HG02938 (cell line): ENCODE measurements around the gene GBX1.

Experiments
- ATAC-seq: cut with Tn5 transposase; IDR thresholded peaks from one replicate; pipeline ENCODE4 v1.9.1; 2021; ENCODE audit warnings: mild to moderate bottlenecking, moderate library complexity; ENCODE audit not compliant: unreplicated experiment

The GBX1 gene

DNA sequence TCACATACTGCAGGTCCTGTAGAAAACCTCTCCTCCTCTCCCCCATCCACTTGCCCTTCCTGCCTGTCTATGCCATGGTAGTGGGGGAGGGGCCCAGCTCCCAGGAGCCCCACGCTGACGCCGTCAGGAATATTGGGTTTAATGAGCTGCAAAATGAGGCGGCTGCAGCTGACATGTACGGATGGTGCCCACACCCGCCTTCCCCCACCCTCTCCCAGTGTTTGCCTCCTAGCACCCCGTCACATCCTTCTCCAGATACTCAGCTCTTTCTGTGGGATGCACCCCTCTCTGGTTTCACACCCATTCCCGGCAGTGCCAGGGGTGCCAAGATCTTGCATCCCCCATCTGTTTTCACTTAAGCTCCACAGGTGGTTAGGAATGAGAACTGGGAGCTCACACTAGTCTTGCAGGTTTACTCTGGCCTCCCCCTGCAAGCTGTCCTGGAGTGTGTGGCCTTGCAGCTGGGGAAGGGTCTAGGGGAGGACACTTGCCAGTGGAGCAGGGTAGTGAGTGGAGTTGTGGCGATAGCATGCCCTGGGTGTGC is 26.1 kb downstream of the GBX1 start:
- ATAC-seq = no peak

DNA sequence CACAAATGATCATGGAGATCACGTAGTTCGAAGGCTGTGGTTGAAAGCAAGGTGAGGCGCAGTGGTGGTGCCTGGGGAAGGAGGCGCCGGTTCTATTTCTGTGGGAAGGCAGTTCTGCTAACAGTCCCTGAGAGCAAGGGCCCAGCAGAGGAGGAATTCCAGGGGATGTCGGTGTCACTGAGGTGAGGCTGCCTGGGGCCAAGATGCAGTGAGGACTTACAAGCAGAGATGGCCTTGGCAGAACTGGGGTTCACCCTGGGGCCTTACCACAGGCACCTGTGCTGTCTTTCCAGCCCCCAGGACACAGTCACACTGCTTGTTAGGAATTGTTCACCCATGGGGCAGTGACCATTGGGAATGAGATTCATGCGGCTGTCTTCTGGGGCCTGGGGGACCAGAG is 26.7 kb downstream of the GBX1 start:
- no peak for ATAC-seq

DNA sequence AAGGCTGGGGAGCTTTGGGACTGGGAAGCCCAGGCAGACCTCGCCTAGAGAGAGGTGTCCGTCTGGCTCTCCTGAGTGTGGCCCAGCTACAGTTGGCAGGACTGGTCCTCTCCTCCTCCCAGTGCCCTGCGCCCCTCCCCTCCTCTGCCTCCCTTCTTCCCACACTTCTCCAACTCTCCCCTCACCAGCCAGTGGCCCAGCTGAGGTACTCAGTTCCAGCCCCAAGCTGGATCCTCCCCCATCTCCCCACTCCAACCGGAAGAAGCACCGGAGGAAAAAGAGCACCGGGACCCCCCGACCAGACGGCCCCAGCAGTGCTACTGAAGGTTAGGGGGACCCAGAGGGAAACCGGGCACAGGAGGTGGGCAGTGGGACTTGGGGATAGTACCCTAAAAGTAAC is 27.7 kb downstream of the GBX1 start:
- ATAC-seq = no peak

DNA sequence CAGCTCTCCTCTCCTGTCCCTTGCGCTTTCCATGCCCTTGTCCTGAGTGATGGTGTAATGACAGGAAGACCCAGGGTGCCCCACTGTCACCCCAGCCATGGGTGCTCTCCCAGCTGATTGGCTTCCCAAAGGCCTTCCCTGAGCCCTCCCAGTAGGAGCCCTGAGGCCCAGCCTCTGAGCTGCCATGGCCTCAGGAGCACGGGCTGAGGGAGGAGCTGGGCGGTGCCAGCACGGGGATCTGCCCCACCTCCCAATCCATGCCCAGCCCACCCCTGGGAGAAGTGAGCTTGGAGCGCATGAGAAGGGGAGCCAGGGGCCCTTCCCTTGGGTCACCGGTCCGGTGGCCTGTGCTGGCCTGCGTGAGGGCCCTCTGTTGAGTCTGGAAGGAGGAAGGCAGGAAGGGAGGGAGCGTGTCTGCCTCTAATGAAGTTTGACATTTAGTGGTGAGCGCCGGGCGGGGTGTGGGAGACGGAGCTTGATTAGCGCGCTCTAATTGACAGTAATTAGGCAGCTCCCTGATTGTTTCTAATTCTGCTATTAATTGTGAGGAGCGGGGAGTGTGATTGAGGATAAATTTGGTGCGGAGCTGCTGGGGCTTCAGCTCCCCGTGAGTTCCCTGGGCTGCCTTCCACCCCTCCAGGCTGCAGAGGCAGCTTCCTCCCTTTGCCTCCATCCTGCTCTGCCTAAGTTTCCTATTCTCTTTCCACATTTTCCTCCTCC is 28.3 kb downstream of the GBX1 start:
- ATAC-seq = no peak

DNA sequence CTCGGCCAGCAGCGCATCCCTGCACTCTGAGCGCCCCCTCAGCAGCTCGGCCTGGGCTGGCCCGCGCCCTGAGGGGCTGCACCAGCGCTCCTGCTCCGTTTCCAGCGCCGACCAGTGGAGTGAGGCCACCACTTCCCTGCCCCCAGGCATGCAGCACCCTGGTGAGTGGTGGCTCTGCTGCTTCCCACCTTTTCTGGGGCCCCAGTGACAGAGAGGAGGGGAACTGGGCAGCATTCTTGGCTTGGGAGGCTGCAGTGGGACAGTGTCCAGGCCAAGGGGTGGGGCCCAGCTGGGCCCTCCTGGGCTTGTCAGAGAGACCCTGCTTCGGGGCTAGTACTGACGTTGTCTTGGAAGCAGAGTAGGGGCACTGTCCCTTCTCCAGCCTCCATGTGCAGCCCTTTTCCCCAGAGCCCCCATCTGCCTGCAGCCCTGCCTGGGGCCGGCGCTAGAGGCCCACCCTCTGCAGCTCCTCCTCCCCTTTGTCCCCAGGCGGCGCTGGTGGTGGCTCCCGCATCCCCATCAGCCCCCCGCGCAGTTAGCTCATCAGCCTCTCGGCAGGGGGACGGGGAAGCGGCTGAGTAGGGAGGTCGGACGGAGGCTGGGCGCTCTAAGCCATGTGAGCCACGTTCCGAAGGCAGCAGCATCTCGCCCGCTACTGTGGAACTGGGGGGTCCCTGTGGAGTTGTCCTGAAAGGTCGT is 29.2 kb downstream of the GBX1 start:
- ATAC-seq = no peak

DNA sequence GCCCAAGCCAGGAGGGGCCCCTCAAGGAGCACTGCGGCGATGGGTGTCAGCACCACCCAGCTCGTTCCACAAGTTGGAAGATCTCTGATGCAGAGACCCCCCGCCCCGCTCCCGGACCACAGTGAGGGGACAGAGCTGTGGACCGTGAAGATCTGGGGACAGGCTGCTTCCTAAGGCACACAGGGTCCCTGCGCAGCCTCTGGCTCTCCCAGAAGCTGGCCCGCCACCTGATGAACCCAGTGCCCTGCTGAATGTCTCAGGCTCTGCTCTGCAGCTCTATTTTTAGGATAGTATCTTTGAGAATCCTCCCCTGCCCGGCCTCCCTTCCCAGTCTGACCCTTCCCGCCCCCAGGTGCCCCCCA is 29.7 kb downstream of the GBX1 start:
- no peak for ATAC-seq

DNA sequence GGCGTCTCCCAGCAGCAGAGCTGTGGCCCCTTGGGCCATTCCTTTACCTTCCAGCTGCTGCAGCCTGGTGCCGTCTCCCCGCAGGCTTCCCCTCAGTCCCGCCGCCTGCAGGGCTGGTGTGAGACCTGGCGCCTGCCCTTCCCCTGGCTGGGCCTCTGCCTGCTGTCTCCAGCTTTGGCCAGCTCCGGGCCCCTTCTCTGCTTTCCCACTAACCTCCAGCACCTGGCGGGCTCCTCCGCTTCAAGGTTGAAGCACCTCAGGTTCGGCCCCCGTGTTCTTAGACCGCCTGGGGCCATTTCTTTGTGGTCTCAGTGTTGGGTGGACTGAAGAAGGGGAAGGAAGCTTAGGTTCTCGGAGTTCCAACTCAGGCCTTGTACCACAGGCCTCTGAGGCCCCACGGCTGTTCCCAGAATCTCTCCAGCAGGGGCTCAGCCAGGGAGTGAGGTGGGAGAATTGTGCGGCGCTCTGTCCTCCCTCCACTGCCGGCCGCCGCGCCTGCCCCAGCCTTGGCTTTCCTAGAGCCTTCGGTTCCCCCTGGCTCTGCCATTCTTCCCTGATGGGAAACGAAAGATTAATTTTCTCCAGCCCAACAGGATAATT is 30.3 kb downstream of the GBX1 start:
- ATAC-seq = no peak

DNA sequence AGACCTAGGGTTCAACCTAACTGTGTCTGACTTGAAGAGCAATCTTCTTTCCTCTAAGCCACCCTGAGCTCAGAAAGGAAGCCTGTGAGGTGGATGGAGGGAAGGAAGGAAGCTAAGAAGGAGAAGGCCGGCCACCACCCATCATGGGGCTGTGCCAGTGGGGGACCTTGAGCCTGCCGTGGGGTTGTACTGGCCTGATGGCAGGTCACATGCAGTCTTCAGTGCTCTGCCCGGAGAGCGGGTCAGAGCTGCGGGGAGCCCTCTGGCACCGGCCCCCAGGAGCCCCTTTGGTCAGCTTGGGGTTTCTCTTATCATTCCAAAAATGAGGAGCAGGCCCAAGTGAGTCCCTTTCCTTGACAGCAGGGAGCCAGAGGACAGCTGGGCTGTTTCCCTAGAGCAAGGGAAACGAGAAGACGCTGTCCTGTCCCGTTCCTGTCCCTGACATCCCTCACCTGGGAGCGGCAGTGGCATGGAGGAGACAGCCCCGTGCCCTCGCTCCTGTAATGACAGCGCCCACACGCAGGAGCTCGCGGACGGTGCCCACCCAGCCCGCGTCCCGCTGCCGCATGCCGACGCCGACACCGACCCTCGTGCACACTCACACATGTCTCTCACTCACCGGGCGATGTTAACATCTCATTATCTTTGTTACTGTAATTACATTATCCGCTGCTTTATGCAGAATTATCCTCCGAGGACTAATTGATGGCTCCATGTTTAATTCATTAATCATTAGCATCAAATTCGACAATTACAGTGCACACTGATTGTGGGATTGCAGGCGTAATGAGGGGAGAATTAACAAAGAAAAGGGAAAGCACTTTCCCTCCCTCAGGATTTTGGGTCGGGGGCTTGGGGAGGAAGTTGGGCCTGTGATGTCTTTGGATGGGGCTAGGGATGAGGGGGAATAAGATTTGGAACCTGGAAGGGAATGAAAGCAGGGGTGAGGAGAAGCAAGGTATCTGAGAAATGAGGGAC is 31.3 kb downstream of the GBX1 start:
- no peak for ATAC-seq

DNA sequence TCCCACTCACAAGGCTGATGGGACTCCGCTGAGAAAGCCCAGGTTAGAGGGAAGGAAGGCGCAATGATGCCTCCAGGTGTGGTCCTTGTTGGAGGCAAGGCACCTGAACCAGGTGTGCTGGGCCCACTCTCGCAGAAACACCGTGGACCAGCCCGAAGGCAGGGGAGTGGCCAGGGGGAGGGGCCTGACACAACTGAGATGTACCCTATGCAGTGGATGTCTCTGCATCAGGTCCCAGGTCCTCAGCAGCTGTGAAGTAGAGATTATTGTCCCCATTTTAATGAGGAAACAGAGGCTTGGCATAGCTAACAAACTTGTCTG is 32.0 kb downstream of the GBX1 start:
- ATAC-seq = no peak

DNA sequence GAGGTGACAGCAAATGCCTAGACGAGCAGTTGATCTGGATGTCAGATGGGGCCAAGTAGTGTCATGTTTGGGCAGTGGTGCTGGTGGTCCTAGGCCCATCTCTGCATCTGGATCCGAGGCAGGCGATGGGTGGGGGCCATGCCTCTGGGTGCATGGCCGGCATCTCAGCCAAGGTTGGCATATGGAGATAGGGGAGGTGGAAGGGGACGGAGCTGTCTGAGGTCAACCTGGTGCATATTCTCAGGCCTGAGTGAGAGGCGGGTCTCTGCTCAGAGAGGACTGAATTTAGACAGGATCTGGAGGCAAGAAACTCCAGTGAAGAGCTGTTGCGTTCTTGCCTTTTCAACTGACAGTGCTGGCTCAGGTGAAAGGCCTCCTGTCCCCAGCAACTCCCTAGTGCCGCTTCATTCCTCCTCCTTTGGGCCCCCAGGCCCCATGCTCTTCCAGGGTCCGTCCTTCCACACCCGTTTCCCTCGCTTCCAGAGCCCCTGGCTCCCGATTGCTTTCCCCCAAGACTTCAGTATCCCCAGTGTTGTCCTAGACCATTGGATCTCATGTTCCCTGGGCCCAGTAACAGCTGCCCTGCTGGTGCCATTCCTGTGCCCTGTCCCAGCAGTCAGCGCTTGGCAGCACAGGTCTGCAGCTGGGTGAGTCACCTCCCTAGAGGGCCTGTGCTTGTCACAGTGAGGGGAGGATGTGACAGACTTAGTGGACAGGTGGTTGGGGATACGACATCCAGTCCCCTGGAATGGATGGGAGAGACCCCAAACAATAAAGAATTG is 32.6 kb downstream of the GBX1 start:
- ATAC-seq = no peak

DNA sequence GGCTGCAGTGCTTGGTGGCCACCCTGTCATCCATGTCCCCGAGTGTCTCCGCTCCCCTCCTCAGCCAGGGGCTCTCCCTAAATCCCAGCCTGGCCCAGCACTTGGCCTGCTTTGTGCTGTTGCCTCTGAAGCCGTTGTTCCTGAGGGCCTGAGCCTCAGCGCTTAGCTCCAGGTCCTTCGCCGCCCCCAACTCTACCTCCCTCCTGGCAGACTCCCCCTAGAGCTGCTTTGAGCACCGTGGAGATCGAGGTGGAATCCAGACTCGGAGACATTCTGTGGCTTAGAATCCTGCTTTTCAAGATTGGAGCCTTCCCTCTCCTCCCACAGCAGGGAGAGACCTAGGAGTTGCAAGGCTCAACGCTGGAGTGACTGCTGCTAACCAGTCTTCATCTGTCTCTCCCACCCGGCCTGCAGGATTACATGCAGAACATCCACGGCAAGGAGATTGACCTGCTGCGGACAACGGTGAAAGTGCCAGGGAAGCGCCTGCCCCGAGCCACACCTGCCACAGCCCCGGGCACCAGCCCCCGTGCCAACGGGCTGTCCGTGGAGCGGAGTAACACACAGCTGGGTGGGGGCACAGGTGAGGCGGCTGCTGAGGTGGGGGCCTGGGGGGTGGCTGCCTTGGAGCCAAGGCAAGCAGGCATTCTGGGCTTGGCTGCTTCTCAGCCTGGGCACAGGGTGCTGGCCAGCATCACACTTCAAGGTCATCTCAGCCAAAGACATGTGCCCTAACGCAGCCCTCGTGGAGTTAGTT is 33.3 kb downstream of the GBX1 start:
- no peak for ATAC-seq

DNA sequence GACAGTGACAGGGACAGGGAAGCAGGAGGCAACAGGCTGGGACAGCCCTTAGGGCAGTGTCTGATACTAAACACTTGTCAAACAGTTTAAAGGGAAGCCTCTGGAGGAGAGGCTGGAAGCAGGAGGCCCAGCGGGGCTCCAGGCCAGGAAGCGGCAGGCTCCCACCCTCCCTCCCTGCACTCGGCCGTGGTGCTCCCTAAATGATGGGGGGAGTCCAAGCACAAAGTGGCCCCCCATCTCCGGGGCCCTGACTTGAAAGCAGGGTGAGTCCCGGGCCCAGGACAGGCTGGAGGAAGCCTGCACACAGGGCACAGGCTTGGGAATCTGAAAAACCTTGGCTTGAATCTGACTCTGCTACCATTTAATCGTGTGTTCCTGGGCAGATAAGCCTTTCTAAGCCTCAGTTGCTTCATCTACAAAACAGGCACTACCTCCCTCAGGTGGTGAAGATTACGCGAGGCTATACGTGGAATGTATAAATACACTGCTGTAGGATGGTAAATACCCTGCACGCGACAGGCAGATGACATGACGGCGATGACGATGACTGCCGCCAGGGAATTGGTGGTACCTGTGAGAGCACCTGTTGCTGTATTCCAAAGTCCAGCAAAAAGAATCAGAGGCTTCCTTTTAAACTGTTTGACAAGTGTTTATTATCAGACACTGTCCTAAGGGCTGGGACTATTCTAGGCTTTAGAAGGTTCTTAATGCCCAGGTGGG is 34.1 kb downstream of the GBX1 start:
- ATAC-seq = no peak

DNA sequence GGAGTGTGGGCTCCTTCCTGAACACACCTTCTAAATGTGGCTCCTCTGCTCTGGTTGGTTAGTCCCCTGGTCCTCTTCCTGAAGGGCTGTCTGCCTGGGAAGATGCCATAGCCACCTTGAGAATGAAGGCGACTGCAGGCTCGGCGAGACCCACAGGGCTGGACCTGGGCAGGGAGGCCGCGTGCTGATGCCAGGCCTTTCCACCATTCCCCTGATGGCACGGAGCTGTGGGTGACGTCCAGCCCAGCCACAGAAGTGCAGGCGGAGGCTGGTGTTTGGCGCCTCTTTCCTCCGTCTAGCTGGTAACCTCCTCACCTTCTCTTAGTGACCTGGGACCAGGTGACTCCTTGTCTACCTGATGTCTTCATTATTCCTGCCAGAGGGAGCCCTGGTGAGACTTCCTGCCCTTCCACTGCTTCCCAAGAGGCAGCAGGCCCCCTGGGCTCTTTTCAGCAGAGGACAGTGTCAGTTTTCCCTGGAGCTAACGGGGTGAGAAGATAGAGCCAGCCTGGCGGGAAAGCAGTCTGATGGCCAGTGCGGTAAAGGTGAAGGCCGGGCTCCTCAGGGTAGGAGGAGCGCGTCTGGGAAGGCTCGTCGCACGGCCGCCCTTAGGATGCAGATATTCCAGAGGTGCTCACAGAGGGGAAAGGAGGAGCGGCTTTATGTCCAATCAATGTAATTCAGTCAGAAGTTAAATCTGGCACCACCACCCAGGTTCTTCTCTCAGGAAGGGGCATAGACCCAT is 34.9 kb downstream of the GBX1 start:
- no peak for ATAC-seq

DNA sequence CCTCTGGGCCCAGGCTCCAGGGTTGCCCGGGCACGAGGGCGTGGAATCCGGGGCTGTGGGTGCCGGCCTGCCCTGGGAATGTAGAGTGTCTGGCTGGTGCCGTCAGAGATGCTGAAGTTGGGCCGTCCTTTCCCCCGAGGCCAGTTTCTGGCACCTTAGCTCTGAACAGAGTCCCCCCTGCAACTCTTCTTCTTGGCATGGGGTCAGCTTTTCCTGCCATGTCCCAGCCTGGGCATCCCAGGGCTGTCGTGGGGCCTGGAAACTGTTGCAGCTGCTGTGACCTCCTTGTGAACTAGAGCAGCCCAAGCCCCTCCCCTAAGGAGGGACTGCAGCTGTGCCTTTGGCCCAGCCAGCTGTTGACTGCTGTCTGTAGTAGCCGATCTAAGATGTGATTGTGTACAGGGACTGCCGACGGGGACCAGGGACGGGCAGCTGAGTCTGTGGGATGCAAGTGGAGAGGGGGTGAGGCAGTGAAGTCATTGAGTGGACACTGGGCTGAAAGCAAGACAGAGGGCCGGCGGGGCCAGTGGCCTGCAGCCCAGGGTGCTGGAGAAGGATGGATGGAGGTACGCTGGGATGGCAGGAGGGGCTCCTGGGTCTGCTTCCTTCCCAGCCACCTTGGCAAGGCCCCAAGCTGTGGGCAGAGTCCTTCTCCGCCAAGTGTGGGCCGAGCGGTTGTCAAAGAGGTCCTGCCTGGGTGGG is 35.8 kb downstream of the GBX1 start:
- ATAC-seq = no peak

DNA sequence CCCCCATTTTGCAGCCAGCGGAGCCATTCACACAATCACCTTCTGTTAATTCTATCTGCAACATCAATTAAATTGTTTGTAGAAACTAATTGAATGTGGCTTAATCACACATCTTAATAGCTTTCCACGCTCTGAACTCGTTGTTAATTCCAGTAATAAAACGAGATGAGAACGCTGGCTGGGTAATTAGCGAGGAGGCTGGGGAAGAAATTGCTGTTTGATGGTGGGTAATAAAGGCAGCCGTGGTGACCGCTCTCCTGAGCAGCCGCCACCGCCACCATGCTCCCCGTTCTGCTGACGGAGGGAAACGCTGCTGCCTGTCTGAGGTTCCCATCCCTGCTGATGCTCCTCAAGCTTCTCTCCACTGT is 36.3 kb downstream of the GBX1 start:
- no peak for ATAC-seq

DNA sequence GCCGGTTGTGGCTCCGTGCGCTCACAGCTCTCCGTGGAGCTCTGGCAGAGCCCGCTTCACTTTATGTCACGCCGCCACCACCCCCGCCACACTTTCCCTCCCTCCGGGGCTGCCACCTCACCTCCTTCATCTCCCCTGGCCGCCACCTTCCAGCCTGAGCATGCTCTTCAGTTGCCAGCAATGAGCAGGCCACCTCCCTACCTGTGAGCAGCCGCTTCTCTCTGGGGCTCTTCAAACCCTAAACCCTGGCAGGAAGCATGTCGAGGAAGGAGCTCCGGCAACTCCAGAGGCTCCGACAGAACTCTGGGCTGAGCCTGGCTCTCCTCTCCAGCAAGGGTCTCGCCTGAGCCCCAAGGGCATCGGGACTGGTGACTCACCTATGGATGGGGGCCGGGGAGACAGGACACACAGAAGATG is 36.7 kb downstream of the GBX1 start:
- ATAC-seq = no peak

DNA sequence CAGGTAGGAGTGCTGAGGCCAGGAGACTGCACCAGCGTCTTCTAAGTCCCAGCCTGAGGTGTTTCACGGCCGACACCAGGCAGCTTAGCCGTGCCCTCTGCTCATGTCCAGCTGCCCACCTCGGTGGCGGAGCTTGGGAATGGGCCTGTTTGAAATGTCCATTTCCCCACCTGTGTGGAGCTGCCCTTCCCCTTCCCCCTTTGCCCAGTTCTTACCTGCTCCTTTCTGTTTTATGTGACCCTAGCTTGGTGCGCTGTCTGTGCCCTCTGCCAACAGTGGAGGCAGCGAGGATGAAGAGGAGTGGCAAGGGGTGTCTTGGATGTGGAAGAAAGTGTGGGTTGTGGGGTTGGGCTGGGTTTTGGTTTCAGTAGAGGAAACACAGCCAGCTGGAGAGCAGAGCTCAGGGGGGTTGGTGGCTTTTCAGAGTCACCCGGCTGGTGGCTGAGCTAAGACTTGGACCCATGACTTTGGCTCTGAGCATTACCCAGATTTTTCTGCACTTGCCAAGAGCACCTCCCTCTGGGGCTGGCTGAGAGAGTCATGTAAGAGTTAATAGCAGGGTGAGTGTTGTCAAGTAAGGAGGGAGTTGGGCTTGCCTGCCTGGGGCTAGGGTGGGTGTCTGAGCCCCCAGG is 37.4 kb downstream of the GBX1 start:
- no peak for ATAC-seq
